Measurements from ENCODE around the gene VAV3. TPM values are rescaled to one million over a fixed set of nuclear protein-coding genes. Genes with fewer than 3 reads are reported as not detected.

The VAV3 gene
- total and polyA plus RNA-seq, 4 donors, result 1.7 to 14.4 (median 7.6) TPM

GRCh38 chr1:107526524-107527198 lies 438.3 kb downstream of the VAV3 start:
- no peak for TF ChIP-seq CTCF (IDR thresholded peaks at IDR 0.05; ENCODE audit: control extremely low read depth, extremely low read depth)
- ATAC-seq (ENCODE audit: insufficient read depth, low FRiP score) (no peak), DNase-seq (peak; percentile 20 to 72 (median 48))
- Histone ChIP-seq H3K27ac (ENCODE audit: low read depth in 1 of 2, low read length in 1 of 2) (no peak overlapping the region), H3K4me3 (no peak overlapping the region), H3K9ac (ENCODE audit: insufficient read depth in 1 of 2, low read length in 2 of 2) (no peak overlapping the region), H3K9me3 (ENCODE audit: control insufficient read depth in 4 of 4, insufficient read depth in 3 of 4, low read length in 3 of 4) (no peaks in the 10 kb centered on the region), H3K4me1 (ENCODE audit: control insufficient read depth in 5 of 5, insufficient read depth in 5 of 5, low read length in 5 of 5) (peaks cover 0 to 12% (median 1%) of the 10 kb centered on the region in 5 donors), H3K36me3 (ENCODE audit: control insufficient read depth in 4 of 4, insufficient read depth in 4 of 4, low read length in 4 of 4) (no peaks in the 10 kb centered on the region), H3K27me3 (ENCODE audit: control insufficient read depth in 3 of 3, insufficient read depth in 3 of 3, low read length in 2 of 3) (no peaks in the 10 kb centered on the region)
- WGBS, 2 donors, result 38 to 60% methylated on average over 2 of the region's 2 CpGs

GRCh38 chr1:107525961-107526360 lies 439.0 kb downstream of the VAV3 start:
- H3K4me1 ChIP-seq (ENCODE audit: control insufficient read depth in 5 of 5, insufficient read depth in 5 of 5, low read length in 5 of 5), result peaks cover 0 to 12% (median 1%) of the 10 kb centered on the region in 5 donors
- no peaks in the 10 kb centered on the region for H3K27me3 ChIP-seq (ENCODE audit: control insufficient read depth in 3 of 3, insufficient read depth in 3 of 3, low read length in 2 of 3)
- DNase-seq (no peak), ATAC-seq (ENCODE audit: insufficient read depth, low FRiP score) (no peak)
- no peaks in the 10 kb centered on the region for H3K9me3 ChIP-seq (ENCODE audit: control insufficient read depth in 4 of 4, insufficient read depth in 3 of 4, low read length in 3 of 4)
- 92 to 94% methylated on average over 2 of the region's 2 CpGs for WGBS, 2 donors
- TF ChIP-seq CTCF (IDR thresholded peaks at IDR 0.05; ENCODE audit: control extremely low read depth, extremely low read depth), result no peak
- H3K27ac ChIP-seq (ENCODE audit: low read depth in 1 of 2, low read length in 1 of 2), result no peak overlapping the region
- no peak overlapping the region for H3K9ac ChIP-seq (ENCODE audit: insufficient read depth in 1 of 2, low read length in 2 of 2)
- no peak overlapping the region for H3K4me3 ChIP-seq
- H3K36me3 ChIP-seq (ENCODE audit: control insufficient read depth in 4 of 4, insufficient read depth in 4 of 4, low read length in 4 of 4), result no peaks in the 10 kb centered on the region

- no peak for DNase-seq
- H3K36me3 ChIP-seq (ENCODE audit: control insufficient read depth in 4 of 4, insufficient read depth in 4 of 4, low read length in 4 of 4), result no peaks in the 10 kb centered on the region
- H3K27me3 ChIP-seq (ENCODE audit: control insufficient read depth in 3 of 3, insufficient read depth in 3 of 3, low read length in 2 of 3), result no peaks in the 10 kb centered on the region
- no peak overlapping the region for H3K9ac ChIP-seq (ENCODE audit: insufficient read depth in 1 of 2, low read length in 2 of 2)
- ATAC-seq (ENCODE audit: insufficient read depth, low FRiP score), result no peak
- peaks cover 0 to 12% (median 1%) of the 10 kb centered on the region in 5 donors for H3K4me1 ChIP-seq (ENCODE audit: control insufficient read depth in 5 of 5, insufficient read depth in 5 of 5, low read length in 5 of 5)
- no peak overlapping the region for H3K27ac ChIP-seq (ENCODE audit: low read depth in 1 of 2, low read length in 1 of 2)
- no peak overlapping the region for H3K4me3 ChIP-seq
- H3K9me3 ChIP-seq (ENCODE audit: control insufficient read depth in 4 of 4, insufficient read depth in 3 of 4, low read length in 3 of 4), result no peaks in the 10 kb centered on the region
- TF ChIP-seq CTCF (IDR thresholded peaks at IDR 0.05; ENCODE audit: control extremely low read depth, extremely low read depth), result no peak
- WGBS, 2 donors, result 93 to 100% methylated on average over 1 of the region's 1 CpG
These were observed 439.8 kb downstream of the VAV3 start for GRCh38 chr1:107525145-107525544.

- WGBS, 2 donors, result 77 to 82% methylated on average over 2 of the region's 2 CpGs
- peaks cover 0 to 10% (median 1%) of the 10 kb centered on the region in 5 donors for H3K4me1 ChIP-seq (ENCODE audit: control insufficient read depth in 5 of 5, insufficient read depth in 5 of 5, low read length in 5 of 5)
- TF ChIP-seq CTCF (IDR thresholded peaks at IDR 0.05; ENCODE audit: control extremely low read depth, extremely low read depth), result no peak
- no peaks in the 10 kb centered on the region for H3K9me3 ChIP-seq (ENCODE audit: control insufficient read depth in 4 of 4, insufficient read depth in 3 of 4, low read length in 3 of 4)
- H3K27me3 ChIP-seq (ENCODE audit: control insufficient read depth in 3 of 3, insufficient read depth in 3 of 3, low read length in 2 of 3), result no peaks in the 10 kb centered on the region
- H3K4me3 ChIP-seq, result no peak overlapping the region
- ATAC-seq (ENCODE audit: insufficient read depth, low FRiP score) (no peak), DNase-seq (no peak)
- no peak overlapping the region for H3K27ac ChIP-seq (ENCODE audit: low read depth in 1 of 2, low read length in 1 of 2)
- no peak overlapping the region for H3K9ac ChIP-seq (ENCODE audit: insufficient read depth in 1 of 2, low read length in 2 of 2)
- no peaks in the 10 kb centered on the region for H3K36me3 ChIP-seq (ENCODE audit: control insufficient read depth in 4 of 4, insufficient read depth in 4 of 4, low read length in 4 of 4)
These were observed 440.7 kb downstream of the VAV3 start for GRCh38 chr1:107524301-107524700.
